ENCODE measurements around the gene SYT17. TPM values are rescaled to one million over a fixed set of nuclear protein-coding genes. Genes with fewer than 3 reads are reported as not detected.

SYT17 gene
- total RNA-seq, 1 experiment from 2014 or later, result 5.3 TPM

Other genes starting within 250 kb of the SYT17 start
- gene SMG1, start 241.8 kb upstream of the SYT17 start, total RNA-seq (2014; rRNA removed; shearing (Covaris generic)), result 18.3 and 30.6 TPM in 2 replicates
- 1.6 and 2.0 TPM in 2 replicates for gene TMC7, start 184.3 kb upstream of the SYT17 start, total RNA-seq (2014; rRNA removed; shearing (Covaris generic))
- 9.5 and 10.8 TPM in 2 replicates for gene COQ7, start 100.6 kb upstream of the SYT17 start, total RNA-seq (2014; rRNA removed; shearing (Covaris generic))
- 3.4 and 5.5 TPM in 2 replicates for gene ITPRIPL2, start 54.3 kb upstream of the SYT17 start, total RNA-seq (2014; rRNA removed; shearing (Covaris generic))
- gene CLEC19A, start 117.5 kb downstream of the SYT17 start, total RNA-seq (2014; rRNA removed; shearing (Covaris generic)), result 0.55 TPM in 1 of 2 replicates, not detected in the other
- 1.0 and 1.7 TPM in 2 replicates for gene TMC5, start 249.6 kb downstream of the SYT17 start, total RNA-seq (2014; rRNA removed; shearing (Covaris generic))